HCT116 (cell line): ENCODE results near the gene USP7.

Experiments used
- CTCF ChIP-seq, 3 experiments: fragments of 200-600 bp in 1 of 3; sonication (generic) in 1 of 3; IDR thresholded peaks in 2 of 3; conservative IDR thresholded peaks in 1 of 3; 2 replicates each; pipeline ENCODE4 v1.5.1; 2012 to 2017; ENCODE audit warnings: low read depth in 2 of 3, low read length in 2 of 3, antibody characterized with exemption in 1 of 3, borderline replicate concordance in 1 of 3, control low read depth in 1 of 3, mild to moderate bottlenecking in 1 of 3, mixed read lengths in 1 of 3, mixed run types in 1 of 3, moderate library complexity in 1 of 3; ENCODE audit not compliant: insufficient read depth in 1 of 3
- POLR2AphosphoS5 ChIP-seq: IDR thresholded peaks from 2 replicates; pipeline ENCODE4 v1.6.1; 2011; ENCODE audit warnings: mild to moderate bottlenecking, low read depth, low read length, moderate library complexity

GRCh38 chr16:8937803-8938202 is 25.9 kb downstream of the USP7 start:
- TF ChIP-seq CTCF (IDR thresholded peaks at IDR 0.05 in 2 of 3, conservative IDR thresholded peaks at IDR 0.05 in 1 of 3; ENCODE audit: borderline replicate concordance in 1 of 3, insufficient read depth in 1 of 3, low read depth in 2 of 3, low read length in 2 of 3) (no peak), POLR2AphosphoS5 (no peak)
